WERI-Rb-1 (cell line): ENCODE results near the gene LRP2BP.
A peak's percentile ranks its signal among the peaks of the same experiment; 100 is the strongest.

Experiments used
- DNase-seq: peaks from one replicate; pipeline ENCODE4 v3.0.0-alpha.2; 2020
- H3K27ac ChIP-seq: fragments of 250-450 bp; sonication (Bioruptor Pico); 2 replicates; pipeline ENCODE4 v1.5.1; 2020; ENCODE audit warnings: mild to moderate bottlenecking, moderate library complexity
- H3K27me3 ChIP-seq: fragments of 250-450 bp; sonication (Bioruptor Pico); 2 replicates; pipeline ENCODE4 v1.5.1; 2021; ENCODE audit warnings: mild to moderate bottlenecking, low read depth, moderate library complexity; ENCODE audit not compliant: insufficient read depth, severe bottlenecking
- H3K36me3 ChIP-seq: fragments of 250-450 bp; sonication (Bioruptor Pico); 2 replicates; pipeline ENCODE4 v1.5.1; 2020; ENCODE audit warnings: mild to moderate bottlenecking, moderate library complexity
- H3K4me3 ChIP-seq: 2 replicates; pipeline ENCODE4 v1.5.1; 2011; ENCODE audit warnings: low read depth, mild to moderate bottlenecking, control low read depth, low read length
- H3K9me3 ChIP-seq: fragments of 250-450 bp; sonication (Bioruptor Pico); 2 replicates; pipeline ENCODE4 v1.5.1; 2021; ENCODE audit warnings: mild to moderate bottlenecking, moderate library complexity; ENCODE audit not compliant: severe bottlenecking
- TF ChIP-seq, protein P1 (sequence below): IDR thresholded peaks from 2 replicates; pipeline ENCODE4 v1.5.1; 2011; ENCODE audit warnings: low read depth, mild to moderate bottlenecking, control low read depth, inconsistent platforms, low read length

Gene LRP2BP

GRCh38 chr4:185429660-185430059 is 33.9 kb upstream of the LRP2BP start:
- TF ChIP-seq, protein P1, sequence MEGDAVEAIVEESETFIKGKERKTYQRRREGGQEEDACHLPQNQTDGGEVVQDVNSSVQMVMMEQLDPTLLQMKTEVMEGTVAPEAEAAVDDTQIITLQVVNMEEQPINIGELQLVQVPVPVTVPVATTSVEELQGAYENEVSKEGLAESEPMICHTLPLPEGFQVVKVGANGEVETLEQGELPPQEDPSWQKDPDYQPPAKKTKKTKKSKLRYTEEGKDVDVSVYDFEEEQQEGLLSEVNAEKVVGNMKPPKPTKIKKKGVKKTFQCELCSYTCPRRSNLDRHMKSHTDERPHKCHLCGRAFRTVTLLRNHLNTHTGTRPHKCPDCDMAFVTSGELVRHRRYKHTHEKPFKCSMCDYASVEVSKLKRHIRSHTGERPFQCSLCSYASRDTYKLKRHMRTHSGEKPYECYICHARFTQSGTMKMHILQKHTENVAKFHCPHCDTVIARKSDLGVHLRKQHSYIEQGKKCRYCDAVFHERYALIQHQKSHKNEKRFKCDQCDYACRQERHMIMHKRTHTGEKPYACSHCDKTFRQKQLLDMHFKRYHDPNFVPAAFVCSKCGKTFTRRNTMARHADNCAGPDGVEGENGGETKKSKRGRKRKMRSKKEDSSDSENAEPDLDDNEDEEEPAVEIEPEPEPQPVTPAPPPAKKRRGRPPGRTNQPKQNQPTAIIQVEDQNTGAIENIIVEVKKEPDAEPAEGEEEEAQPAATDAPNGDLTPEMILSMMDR: no peak
- Histone ChIP-seq H3K9me3 (no peaks in the 10 kb centered on the region), H3K27ac (no peak overlapping the region), H3K36me3 (0 out of 2 replicates have a peak, but pooled peaks cover 6% of the 10 kb centered on the region), H3K4me3 (no peak overlapping the region), H3K27me3 (no peaks in the 10 kb centered on the region)
- no peak for DNase-seq

- Histone ChIP-seq H3K36me3 (peaks cover 6% of the 10 kb centered on the region), H3K27ac (no peak overlapping the region), H3K27me3 (no peaks in the 10 kb centered on the region), H3K9me3 (no peaks in the 10 kb centered on the region), H3K4me3 (no peak overlapping the region)
- TF ChIP-seq, protein P1: no peak
- no peak for DNase-seq
These were observed 31.4 kb upstream of the LRP2BP start for GRCh38 chr4:185426960-185427688.

- Histone ChIP-seq H3K4me3 (peak within 1 kb of the TSS; percentile 89), H3K27me3 (no peaks in the 10 kb centered on the region), H3K27ac (peak within 1 kb of the TSS; percentile 98), H3K9me3 (no peaks in the 10 kb centered on the region), H3K36me3 (peaks cover 16% of the 10 kb centered on the region)
- TF ChIP-seq, protein P1: no peak
- DNase-seq: peak; percentile 88
These were observed 30.1 kb upstream of the LRP2BP start, which contains the start of gene UFSP2 for GRCh38 chr4:185425647-185426352. Gene UFSP2 (minus strand): TSS chr4:185425964. CDS start chr4:185425868, 96 bp downstream.

DNA sequence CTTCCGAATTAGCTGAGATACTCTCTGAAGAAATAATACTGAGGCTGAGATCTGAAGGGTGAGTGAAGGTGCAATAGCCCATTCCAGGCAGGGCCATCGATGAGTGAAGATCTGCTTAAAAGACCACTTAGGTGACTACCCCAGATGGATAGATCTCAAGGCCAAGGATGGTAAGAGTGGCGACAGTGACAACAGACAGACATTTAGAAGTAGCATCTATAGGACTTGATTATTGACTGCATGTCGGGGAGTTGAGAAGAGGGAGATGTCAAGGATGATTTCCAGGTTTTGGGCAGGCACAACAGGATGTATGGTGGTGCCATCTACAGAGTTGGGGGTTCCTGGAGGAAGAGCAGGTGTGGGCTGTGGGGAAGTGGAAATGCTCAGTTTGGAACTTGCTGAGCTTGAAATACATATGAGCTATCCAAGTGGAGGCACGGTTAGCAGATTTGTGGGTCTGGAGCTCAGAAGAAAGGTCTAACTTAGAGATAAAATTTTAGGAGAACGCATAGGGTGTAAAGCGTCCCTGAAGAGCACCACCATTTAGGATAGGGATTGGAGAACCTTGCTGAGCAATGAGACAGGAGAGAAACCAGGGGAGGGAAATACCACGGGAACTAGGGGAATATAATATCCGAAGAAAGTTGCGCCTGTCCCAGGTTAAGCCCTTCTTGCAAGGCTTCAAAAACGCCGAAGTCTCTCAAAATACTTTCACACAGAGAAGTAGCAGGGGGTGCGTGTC is 29.4 kb upstream of the LRP2BP start:
- Histone ChIP-seq H3K36me3 (peaks cover 16% of the 10 kb centered on the region), H3K27ac (peak overlapping the region; percentile 98), H3K9me3 (no peaks in the 10 kb centered on the region), H3K27me3 (no peaks in the 10 kb centered on the region), H3K4me3 (peak overlapping the region; percentile 89)
- no peak for DNase-seq
- TF ChIP-seq, protein P1: no peak

DNA sequence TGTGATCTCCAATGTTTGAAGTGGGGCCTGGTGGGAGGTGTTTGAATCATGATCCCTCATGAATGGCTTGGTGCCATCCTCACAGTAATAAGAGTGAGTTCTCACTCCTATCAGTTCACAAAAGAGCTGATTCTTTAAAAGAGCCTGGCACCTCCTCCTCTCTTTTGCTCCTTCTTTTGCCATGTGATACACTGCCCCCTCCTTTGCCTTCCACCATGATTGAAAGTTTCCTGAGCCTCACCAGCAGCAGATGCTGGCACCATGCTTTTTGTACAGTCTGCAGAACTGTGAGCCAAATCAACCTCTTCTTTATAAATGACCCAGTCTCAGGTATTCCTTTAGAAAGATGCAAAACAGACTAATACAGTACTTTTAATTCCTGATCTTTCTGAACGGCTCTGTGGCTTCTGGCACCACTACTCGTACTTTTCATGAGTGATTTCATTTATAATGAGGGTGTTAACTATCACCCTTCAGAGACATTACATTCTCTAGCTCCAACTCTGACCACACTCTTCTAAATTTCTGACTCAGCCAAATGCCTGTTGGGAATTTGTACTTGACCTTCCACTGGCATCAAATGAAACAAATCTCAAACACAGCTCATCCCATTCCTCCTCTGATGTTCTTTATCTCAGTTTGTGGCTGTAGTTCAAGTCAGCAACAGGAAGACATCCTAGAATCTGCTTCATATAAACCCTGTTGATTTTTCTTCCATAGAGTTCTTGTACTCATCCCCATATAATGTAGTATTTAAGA is 25.8 kb upstream of the LRP2BP start:
- H3K27me3 ChIP-seq: no peaks in the 10 kb centered on the region
- no peaks in the 10 kb centered on the region for H3K9me3 ChIP-seq
- H3K27ac ChIP-seq: no peak overlapping the region
- no peak overlapping the region for H3K4me3 ChIP-seq
- TF ChIP-seq, protein P1: no peak
- peaks cover 36% of the 10 kb centered on the region for H3K36me3 ChIP-seq
- no peak for DNase-seq
